Measurements from ENCODE around the gene GPR12. TPM values are rescaled to one million over a fixed set of nuclear protein-coding genes. Genes with fewer than 3 reads are reported as not detected.

GPR12 gene
- total and polyA plus RNA-seq, 12 donors = not detected

- TF ChIP-seq, protein P1, sequence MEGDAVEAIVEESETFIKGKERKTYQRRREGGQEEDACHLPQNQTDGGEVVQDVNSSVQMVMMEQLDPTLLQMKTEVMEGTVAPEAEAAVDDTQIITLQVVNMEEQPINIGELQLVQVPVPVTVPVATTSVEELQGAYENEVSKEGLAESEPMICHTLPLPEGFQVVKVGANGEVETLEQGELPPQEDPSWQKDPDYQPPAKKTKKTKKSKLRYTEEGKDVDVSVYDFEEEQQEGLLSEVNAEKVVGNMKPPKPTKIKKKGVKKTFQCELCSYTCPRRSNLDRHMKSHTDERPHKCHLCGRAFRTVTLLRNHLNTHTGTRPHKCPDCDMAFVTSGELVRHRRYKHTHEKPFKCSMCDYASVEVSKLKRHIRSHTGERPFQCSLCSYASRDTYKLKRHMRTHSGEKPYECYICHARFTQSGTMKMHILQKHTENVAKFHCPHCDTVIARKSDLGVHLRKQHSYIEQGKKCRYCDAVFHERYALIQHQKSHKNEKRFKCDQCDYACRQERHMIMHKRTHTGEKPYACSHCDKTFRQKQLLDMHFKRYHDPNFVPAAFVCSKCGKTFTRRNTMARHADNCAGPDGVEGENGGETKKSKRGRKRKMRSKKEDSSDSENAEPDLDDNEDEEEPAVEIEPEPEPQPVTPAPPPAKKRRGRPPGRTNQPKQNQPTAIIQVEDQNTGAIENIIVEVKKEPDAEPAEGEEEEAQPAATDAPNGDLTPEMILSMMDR (IDR thresholded peaks at IDR 0.05) = no peak
- no peak for TF ChIP-seq POLR2A (IDR thresholded peaks at IDR 0.05)
- Histone ChIP-seq H3K36me3 (replicated peaks in 1 of 2) (no peaks in the 10 kb centered on the region), H3K4me1 (replicated peaks in 1 of 2) (no peaks in the 10 kb centered on the region), H3K9me3 (replicated peaks in 1 of 3) (no peaks in the 10 kb centered on the region), H3K27ac (no peak overlapping the region), H3K4me3 (no peak overlapping the region), H3K27me3 (peaks cover 7% of the 10 kb centered on the region)
- 79 to 87% (median 82%) methylated on average over 2 of the region's 2 CpGs for WGBS, 4 donors
- intact Hi-C loops (cut with DNase I) = no loop called here
- DNase-seq = no peak
Measured at GRCh38 chr13:26786651-26787295, 26.2 kb upstream of the GPR12 start.

DNA sequence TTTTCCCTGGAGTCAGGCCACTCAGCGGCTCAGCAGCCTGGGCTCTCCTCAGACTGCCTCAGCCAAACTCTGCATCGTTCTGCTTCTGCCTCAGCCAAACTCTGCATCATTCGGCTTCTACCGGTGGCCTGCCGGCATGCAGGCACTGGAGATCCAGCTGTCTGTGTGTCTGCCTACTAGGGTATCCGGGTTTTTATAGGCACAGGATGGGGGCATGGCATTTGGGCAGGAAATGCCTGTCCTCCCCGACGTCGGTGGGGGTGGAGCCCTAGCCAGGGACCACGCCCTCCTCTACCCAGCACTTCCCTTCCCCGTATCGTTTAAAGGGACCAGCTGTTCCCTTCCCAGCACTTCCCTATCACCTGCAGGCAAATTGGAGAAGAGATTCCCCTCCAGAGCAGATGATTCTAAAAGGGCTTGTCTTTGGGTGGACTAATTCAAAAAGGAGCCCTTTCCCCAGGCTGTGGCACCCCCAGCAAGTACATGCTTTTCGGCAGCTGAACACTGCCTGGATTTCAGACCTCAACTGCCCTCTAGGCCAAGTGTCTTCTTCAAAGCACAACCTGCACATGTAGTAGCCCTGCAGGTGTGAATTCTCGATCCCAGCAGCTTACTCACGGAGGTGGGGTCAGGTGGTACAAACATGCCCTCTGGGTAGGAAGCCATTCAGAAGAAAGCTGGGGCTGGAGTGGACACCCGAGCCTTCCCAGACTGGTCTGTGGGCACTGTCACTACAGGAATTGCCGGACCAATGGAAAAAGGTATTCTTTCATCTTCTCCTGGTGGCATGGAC lies 25.4 kb upstream of the GPR12 start:
- no peak overlapping the region for H3K27ac ChIP-seq
- no peaks in the 10 kb centered on the region for H3K36me3 ChIP-seq (replicated peaks in 1 of 2)
- H3K9me3 ChIP-seq (replicated peaks in 1 of 3) = no peaks in the 10 kb centered on the region
- 33 to 44% (median 34%) methylated on average over 11 to 17 of the region's 17 CpGs for WGBS, 4 donors
- H3K27me3 ChIP-seq = peaks cover 7% of the 10 kb centered on the region
- H3K4me1 ChIP-seq (replicated peaks in 1 of 2) = no peaks in the 10 kb centered on the region
- no peak overlapping the region for H3K4me3 ChIP-seq
- peak in 4 of 7 donors; percentile 9 to 38 (median 18) for DNase-seq
- TF ChIP-seq POLR2A (IDR thresholded peaks at IDR 0.05) = no peak
- TF ChIP-seq, protein P1 (IDR thresholded peaks at IDR 0.05) = no peak
- intact Hi-C loops (cut with DNase I) = no loop called here

DNA sequence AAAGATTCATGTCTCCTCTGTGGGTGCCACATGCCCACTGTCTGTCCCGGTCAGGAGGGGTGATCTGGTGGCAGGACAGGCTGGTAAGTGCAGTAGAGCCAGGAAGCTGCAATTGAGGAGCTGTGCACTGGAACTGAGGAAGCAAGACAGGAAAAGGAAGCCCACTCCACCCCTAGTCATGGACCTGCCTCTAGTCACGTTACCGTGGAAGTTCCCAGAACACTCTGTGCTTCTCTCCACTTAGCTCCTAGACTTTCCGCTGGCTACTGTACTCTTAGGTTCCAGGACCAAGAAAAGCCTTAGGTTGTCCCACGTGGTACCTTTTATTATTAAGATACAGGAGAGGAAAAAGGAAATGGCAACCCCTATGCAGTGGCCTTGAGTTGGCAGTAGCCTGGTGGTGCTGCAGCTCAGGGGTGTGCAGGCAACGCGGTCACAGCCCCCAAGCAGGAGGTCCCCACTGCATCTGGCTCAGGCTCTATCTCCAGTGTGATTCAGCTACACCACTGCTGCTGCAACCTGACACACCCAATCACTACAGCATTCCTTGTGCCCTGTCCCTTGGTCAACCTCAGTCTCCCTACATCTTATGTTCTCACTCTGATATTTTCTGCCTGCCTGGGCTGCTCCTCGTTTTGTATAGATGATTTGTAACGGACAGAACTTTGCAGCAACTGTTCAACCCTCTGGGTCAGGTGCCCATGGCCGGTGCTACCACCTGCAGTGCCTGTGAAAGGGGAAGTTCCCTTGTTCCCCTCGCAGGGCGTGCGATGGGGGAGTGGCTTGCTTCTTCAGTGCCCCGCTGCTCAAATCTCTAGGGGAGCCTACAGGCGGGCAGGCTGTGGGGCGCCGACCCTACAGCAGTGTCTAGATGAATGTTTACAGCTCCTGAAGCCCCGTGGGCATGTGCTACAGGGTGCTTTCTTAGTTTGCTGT lies 24.4 kb upstream of the GPR12 start:
- no peak overlapping the region for H3K27ac ChIP-seq
- intact Hi-C loops (cut with DNase I) = no loop called here
- H3K27me3 ChIP-seq = peaks cover 7% of the 10 kb centered on the region
- no peaks in the 10 kb centered on the region for H3K36me3 ChIP-seq (replicated peaks in 1 of 2)
- no peaks in the 10 kb centered on the region for H3K9me3 ChIP-seq (replicated peaks in 1 of 3)
- no peak for DNase-seq
- H3K4me1 ChIP-seq (replicated peaks in 1 of 2) = no peaks in the 10 kb centered on the region
- TF ChIP-seq POLR2A (IDR thresholded peaks at IDR 0.05) = no peak
- TF ChIP-seq, protein P1 (IDR thresholded peaks at IDR 0.05) = no peak
- WGBS, 4 donors = 30 to 44% (median 34%) methylated on average over 9 to 18 of the region's 18 CpGs
- H3K4me3 ChIP-seq = no peak overlapping the region

- Histone ChIP-seq H3K9me3 (replicated peaks in 1 of 3) (no peaks in the 10 kb centered on the region), H3K27me3 (peaks cover 7% of the 10 kb centered on the region), H3K4me1 (replicated peaks in 1 of 2) (no peaks in the 10 kb centered on the region), H3K36me3 (replicated peaks in 1 of 2) (no peaks in the 10 kb centered on the region), H3K27ac (no peak overlapping the region), H3K4me3 (no peak overlapping the region)
- no peak for TF ChIP-seq POLR2A (IDR thresholded peaks at IDR 0.05)
- TF ChIP-seq, protein P1 (IDR thresholded peaks at IDR 0.05) = no peak
- DNase-seq = no peak
- intact Hi-C loops (cut with DNase I) = no loop called here
- 64 to 87% (median 74%) methylated on average over 4 of the region's 4 CpGs for WGBS, 4 donors
Measured at GRCh38 chr13:26780411-26780810, 19.8 kb upstream of the GPR12 start.

Data from adrenal gland (tissue), 12 donors.